Stimulated activated CD4-positive, alpha-beta T cell treated with anti-CD3 and anti-CD28 coated beads, Interleukin-15, amount 100 ng/mL, for 48 hours (primary cell): ENCODE measurements around the gene CDKN2A.

Experiments used
- DNase-seq, 2 donors: peaks; one replicate each; pipeline ENCODE4 v3.0.0-alpha.2; 2020; ENCODE audit warnings: low read depth in 2 of 2

The CDKN2A gene

DNA sequence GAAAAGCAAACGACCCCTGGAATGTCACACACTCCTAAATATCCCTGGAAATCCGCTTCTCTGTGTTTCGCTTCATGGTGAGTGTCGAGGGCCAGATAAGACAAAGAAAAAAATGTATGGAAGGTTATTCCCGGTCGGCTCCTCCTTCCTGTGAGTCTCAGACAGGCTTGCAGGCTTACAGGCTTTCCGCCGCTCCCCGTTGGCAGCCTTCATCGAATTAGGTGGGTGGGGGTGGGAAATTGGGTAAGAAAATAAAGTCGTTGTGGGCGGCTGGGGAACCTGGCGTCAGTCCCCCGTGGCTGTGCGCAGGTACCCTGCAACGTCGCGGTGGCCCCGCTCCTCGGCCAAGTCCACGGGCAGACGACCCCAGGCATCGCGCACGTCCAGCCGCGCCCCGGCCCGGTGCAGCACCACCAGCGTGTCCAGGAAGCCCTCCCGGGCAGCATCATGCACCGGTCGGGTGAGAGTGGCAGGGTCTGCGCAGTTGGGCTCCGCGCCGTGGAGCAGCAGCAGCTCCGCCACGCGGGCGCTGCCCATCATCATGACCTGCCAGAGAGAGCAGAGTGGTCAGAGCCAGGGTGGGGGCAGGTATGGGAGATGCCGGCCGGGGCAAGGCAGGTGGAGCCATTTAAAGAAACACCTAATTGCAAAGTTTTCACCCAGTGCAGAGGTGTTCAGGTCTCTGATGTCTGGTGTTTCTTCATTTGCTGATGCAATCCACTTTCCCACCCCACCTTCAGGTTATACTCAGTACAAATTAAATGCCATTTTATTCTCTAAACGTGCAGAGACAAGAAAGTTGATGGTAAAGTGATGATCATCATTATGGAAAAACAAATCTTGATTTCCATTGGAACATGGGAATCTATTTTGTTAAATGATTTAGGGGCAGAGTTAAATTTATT, 11.8 kb upstream of the CDKN2A start:
- no peak for DNase-seq

- DNase-seq: no peak
Observed at GRCh38 chr9:22005021-22005701, 11.0 kb upstream of the CDKN2A start.

DNA sequence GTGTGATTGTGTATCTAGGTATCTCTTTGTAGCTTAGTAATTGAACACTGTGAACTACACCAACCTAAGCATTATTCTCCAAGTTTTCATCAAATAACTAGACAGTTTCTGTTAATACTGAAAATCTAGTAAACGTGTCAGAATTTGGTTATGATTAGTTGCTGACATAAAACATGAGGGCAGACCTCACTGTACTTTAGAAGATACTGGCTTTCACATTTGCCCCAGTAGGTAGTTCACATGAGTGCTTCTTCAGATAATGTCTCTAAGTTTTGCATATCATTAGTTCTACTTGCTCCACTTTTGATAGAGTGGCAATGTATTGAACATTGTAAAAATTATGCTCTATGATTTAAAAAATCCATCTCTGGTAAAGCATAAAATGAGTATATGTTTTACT, 7.8 kb upstream of the CDKN2A start:
- DNase-seq: no peak

- no peak for DNase-seq
Observed at GRCh38 chr9:21998026-21998425, 3.8 kb upstream of the CDKN2A start.

- DNase-seq: no peak
Observed at GRCh38 chr9:21997480-21997879, 3.3 kb upstream of the CDKN2A start.

- no peak for DNase-seq
Observed at GRCh38 chr9:21996858-21997257, 2.7 kb upstream of the CDKN2A start.

- no peak for DNase-seq
Observed at GRCh38 chr9:21996438-21996837, 2.2 kb upstream of the CDKN2A start.

- no peak for DNase-seq
Observed at GRCh38 chr9:21995666-21996398, 1.6 kb upstream of the CDKN2A start.

- peak in 1 of 2 donors; percentile 51 for DNase-seq
Observed at GRCh38 chr9:21995006-21995665, 944 bp upstream of the CDKN2A start.

- DNase-seq: no peak
Observed at GRCh38 chr9:21994556-21995005, 389 bp upstream of the CDKN2A start, which contains the start of gene CDKN2B-AS1. Gene CDKN2B-AS1, plus strand, starts transcription at chr9:21994791.

DNA sequence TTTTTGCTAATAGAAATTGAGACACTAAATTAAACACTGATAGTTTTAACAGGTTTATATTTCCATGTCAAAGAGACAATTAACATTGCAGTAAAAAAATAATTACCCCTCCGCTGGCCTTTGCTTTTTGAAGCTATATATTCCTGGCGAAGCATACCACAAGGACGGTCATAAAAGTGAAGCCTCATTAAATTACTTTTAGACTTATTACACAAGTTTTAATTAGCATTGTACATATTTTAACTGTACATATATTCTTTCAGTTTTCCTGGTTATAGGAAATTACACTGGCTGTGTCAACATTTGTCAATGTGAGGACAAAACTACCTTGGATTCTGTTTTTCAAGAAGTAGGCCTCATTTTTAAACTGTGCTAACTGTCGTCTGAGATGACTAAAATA, 1.2 kb downstream of the CDKN2A start:
- no peak for DNase-seq

GRCh38 chr9:21991072-21991959, 2.9 kb downstream of the CDKN2A start:
- DNase-seq: no peak

GRCh38 chr9:21989440-21990189, 4.6 kb downstream of the CDKN2A start:
- no peak for DNase-seq

DNA sequence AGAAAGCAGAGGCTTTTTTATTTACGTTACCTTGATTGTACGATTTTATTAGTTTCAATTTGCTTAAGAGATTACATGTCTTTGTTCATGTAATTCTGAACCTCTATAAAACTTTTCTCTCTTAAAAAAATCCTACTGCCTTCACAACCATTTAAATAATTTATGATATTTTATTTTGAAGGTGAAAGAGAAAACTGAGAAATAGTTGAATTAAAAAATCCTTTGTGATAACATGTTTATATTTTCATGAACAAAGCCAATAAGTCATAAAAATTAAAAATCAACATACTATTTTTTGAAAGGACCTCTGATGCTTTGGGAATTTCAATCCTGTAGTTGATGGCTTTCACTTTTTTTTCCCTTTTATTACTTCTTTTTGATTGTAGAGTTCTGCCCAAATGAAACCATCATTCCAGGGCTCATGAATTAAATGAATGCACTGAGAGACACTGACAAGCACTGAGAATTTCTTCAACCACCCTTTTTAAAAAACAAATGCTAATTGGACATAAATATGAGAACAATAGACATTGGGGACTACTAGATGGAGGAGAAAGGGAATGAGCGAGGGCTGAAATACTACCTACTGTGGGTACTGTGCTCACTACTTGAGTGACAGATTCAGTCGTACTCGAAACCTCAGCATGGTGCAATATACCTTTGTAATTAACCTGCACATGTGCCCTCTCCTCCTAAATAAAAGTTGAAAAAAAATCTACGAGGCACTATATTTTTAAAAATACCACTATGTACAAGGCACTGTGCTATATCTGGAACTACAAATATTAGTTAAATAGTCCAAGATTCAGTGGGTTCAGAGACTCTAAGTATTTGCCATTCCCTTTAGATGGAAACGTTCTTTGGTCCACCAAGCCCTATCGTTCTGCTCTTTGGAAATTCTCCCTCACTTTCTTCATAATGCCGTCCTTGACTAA, 5.9 kb downstream of the CDKN2A start:
- no peak for DNase-seq

GRCh38 chr9:21985964-21986667, 8.1 kb downstream of the CDKN2A start:
- DNase-seq: no peak

GRCh38 chr9:21984101-21984500, 10.1 kb downstream of the CDKN2A start:
- no peak for DNase-seq

- no peak for DNase-seq
Observed at GRCh38 chr9:21983561-21983935, 10.6 kb downstream of the CDKN2A start.

DNA sequence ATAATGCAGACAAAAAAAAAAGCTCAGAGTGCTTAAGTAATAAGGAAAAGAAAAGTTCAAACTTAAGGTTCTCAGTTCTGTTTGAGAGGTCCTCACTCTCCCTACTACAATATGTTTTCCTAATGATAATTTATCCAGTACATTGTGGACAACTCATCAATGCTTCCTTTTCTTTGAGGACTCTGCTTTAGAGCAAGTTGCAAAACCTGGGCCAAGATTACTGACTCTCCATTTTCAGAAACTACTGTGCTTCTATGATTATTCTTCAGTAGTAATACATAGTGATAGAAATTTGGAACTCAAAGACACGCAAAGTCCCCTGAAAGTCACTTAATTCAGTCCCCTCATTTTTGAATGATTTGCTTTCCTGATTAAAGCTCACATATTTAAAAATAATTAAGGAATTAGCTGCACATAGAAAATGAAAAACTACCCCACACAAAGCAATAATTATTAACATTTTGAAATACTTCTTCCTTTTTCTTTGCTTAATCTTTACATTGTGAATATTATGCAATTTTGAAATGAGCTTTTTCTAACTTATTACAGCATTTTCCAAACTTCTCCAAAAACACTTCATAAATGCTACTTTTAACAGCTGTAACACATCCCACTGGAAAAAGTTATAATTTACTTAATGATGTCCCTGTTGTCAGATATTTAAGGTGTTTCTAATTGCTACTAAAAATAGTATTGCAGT, 11.2 kb downstream of the CDKN2A start:
- no peak for DNase-seq
